Neural progenitor cell (in vitro differentiated cells): ENCODE data around the gene ZNF331.

Experiments used
- CTCF ChIP-seq: fragments of 200-600 bp; sonication (generic); IDR thresholded peaks from 2 replicates; pipeline ENCODE4 v1.5.1; 2017; ENCODE audit warnings: antibody characterized with exemption, mild to moderate bottlenecking
- EZH2phosphoT487 ChIP-seq: fragments of 200-600 bp; sonication (generic); IDR thresholded peaks from 2 replicates; pipeline ENCODE4 v1.6.1; 2017; ENCODE audit warnings: antibody characterized with exemption

- TF ChIP-seq CTCF (no peak), EZH2phosphoT487 (no peak)
Observed at GRCh38 chr19:53549340-53549739, 11.4 kb downstream of the ZNF331 start.
